H1 (cell line): ENCODE measurements around the gene KRTAP10-3. TPM values are rescaled to one million over a fixed set of nuclear protein-coding genes. Genes with fewer than 3 reads are reported as not detected.

Experiments
- CBX5 ChIP-seq: fragments of 300-800, 300-1000 bp; sonication (generic); IDR thresholded peaks from 2 replicates; pipeline ENCODE4 v1.7.1; 2016; ENCODE audit warnings: antibody characterized with exemption, low read length, low read depth
- CEBPB ChIP-seq: IDR thresholded peaks from 2 replicates; pipeline ENCODE4 v1.6.1; 2012; ENCODE audit warnings: low read depth, low read length
- GTF2F1 ChIP-seq: IDR thresholded peaks from 2 replicates; pipeline ENCODE4 v1.6.1; 2012; ENCODE audit warnings: low read depth, low read length, improper control_type of control experiment, borderline replicate concordance
- RBBP5 ChIP-seq: IDR thresholded peaks from 2 replicates; pipeline ENCODE4 v1.7.1; 2012; ENCODE audit warnings: low read depth, mild to moderate bottlenecking, inconsistent platforms, low read length, moderate library complexity, borderline replicate concordance
- SP1 ChIP-seq: IDR thresholded peaks from 2 replicates; pipeline ENCODE4 v1.6.1; 2011; ENCODE audit warnings: low read depth, low read length
- SRF ChIP-seq: IDR thresholded peaks from 2 replicates; pipeline ENCODE4 v1.6.1; 2011; ENCODE audit warnings: mild to moderate bottlenecking, low read depth, low read length, moderate library complexity
- polyA plus RNA-seq, 7 experiments: library from polyadenylated mRNA; depleted of rRNA in 3 of 7; stranded (reverse) in 5 of 7; unstranded in 2 of 7; fragments of >200 nt in 5 of 7; fragments of 200-250 nt in 2 of 7; gene quantifications; 1 replicate in 5 of 7; 2 replicates in 1 of 7; 4 replicates in 1 of 7; pipeline versions ENCODE4 v1.2.1 to v1.2.3, GENCODE V29; 2011 to 2013; ENCODE audit warnings: missing spikeins in 2 of 7, mixed read lengths in 2 of 7
- total RNA-seq: library from RNA; stranded (reverse); fragmentation: NEBNext Ultra II Directional; extraction: Animal tissue kit (Norgen Biotek cat#: 25700); gene quantifications from 2 replicates; pipeline ENCODE4 v1.2.1, GENCODE V29; 2021
- TF ChIP-seq, protein P1 (sequence below): fragments of 300-600 bp; sonication (generic); IDR thresholded peaks from 2 replicates; pipeline ENCODE4 v1.7.1; 2012; ENCODE audit warnings: low read length, moderate library complexity, mild to moderate bottlenecking, inconsistent platforms; ENCODE audit not compliant: insufficient replicate concordance

KRTAP10-3 gene
- total and polyA plus RNA-seq, 2 of the 8 experiments (the other 6 are each of a cell fraction or from before 2014, with no cell fraction given): not detected

GRCh38 chr21:44550807-44551206 is 7.8 kb downstream of the KRTAP10-3 start (continued):
- TF ChIP-seq, protein P1, sequence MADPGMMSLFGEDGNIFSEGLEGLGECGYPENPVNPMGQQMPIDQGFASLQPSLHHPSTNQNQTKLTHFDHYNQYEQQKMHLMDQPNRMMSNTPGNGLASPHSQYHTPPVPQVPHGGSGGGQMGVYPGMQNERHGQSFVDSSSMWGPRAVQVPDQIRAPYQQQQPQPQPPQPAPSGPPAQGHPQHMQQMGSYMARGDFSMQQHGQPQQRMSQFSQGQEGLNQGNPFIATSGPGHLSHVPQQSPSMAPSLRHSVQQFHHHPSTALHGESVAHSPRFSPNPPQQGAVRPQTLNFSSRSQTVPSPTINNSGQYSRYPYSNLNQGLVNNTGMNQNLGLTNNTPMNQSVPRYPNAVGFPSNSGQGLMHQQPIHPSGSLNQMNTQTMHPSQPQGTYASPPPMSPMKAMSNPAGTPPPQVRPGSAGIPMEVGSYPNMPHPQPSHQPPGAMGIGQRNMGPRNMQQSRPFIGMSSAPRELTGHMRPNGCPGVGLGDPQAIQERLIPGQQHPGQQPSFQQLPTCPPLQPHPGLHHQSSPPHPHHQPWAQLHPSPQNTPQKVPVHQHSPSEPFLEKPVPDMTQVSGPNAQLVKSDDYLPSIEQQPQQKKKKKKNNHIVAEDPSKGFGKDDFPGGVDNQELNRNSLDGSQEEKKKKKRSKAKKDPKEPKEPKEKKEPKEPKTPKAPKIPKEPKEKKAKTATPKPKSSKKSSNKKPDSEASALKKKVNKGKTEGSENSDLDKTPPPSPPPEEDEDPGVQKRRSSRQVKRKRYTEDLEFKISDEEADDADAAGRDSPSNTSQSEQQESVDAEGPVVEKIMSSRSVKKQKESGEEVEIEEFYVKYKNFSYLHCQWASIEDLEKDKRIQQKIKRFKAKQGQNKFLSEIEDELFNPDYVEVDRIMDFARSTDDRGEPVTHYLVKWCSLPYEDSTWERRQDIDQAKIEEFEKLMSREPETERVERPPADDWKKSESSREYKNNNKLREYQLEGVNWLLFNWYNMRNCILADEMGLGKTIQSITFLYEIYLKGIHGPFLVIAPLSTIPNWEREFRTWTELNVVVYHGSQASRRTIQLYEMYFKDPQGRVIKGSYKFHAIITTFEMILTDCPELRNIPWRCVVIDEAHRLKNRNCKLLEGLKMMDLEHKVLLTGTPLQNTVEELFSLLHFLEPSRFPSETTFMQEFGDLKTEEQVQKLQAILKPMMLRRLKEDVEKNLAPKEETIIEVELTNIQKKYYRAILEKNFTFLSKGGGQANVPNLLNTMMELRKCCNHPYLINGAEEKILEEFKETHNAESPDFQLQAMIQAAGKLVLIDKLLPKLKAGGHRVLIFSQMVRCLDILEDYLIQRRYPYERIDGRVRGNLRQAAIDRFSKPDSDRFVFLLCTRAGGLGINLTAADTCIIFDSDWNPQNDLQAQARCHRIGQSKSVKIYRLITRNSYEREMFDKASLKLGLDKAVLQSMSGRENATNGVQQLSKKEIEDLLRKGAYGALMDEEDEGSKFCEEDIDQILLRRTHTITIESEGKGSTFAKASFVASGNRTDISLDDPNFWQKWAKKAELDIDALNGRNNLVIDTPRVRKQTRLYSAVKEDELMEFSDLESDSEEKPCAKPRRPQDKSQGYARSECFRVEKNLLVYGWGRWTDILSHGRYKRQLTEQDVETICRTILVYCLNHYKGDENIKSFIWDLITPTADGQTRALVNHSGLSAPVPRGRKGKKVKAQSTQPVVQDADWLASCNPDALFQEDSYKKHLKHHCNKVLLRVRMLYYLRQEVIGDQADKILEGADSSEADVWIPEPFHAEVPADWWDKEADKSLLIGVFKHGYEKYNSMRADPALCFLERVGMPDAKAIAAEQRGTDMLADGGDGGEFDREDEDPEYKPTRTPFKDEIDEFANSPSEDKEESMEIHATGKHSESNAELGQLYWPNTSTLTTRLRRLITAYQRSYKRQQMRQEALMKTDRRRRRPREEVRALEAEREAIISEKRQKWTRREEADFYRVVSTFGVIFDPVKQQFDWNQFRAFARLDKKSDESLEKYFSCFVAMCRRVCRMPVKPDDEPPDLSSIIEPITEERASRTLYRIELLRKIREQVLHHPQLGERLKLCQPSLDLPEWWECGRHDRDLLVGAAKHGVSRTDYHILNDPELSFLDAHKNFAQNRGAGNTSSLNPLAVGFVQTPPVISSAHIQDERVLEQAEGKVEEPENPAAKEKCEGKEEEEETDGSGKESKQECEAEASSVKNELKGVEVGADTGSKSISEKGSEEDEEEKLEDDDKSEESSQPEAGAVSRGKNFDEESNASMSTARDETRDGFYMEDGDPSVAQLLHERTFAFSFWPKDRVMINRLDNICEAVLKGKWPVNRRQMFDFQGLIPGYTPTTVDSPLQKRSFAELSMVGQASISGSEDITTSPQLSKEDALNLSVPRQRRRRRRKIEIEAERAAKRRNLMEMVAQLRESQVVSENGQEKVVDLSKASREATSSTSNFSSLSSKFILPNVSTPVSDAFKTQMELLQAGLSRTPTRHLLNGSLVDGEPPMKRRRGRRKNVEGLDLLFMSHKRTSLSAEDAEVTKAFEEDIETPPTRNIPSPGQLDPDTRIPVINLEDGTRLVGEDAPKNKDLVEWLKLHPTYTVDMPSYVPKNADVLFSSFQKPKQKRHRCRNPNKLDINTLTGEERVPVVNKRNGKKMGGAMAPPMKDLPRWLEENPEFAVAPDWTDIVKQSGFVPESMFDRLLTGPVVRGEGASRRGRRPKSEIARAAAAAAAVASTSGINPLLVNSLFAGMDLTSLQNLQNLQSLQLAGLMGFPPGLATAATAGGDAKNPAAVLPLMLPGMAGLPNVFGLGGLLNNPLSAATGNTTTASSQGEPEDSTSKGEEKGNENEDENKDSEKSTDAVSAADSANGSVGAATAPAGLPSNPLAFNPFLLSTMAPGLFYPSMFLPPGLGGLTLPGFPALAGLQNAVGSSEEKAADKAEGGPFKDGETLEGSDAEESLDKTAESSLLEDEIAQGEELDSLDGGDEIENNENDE: no peak
- TF ChIP-seq CBX5: no peak
- no peak for TF ChIP-seq SRF
- no peak for TF ChIP-seq CEBPB
- TF ChIP-seq GTF2F1: no peak
- no peak for TF ChIP-seq SP1
- TF ChIP-seq RBBP5: no peak
